ENCODE data around the gene EXOC4.

DNA sequence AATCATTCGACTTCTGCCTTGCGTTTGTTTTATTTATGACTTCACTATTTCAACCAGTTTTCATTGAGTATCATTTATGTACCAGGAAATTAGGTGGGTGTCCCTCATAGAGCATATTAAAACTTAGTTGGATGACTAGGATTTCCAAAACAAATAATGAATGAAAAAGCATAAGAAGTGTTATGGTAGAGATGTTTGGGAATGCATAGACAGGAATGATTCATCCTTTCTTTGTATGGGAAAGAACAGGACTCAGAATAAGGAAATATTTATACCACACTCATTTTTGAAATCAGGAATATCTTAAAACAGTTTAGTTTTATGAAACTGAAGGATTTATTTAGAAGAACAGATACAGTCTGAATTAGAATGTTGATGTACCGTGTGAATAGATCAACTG is 315.7 kb downstream of the EXOC4 start:
- no peak for TF ChIP-seq POLR2A (IDR thresholded peaks at IDR 0.05)
- TF ChIP-seq, protein P1, sequence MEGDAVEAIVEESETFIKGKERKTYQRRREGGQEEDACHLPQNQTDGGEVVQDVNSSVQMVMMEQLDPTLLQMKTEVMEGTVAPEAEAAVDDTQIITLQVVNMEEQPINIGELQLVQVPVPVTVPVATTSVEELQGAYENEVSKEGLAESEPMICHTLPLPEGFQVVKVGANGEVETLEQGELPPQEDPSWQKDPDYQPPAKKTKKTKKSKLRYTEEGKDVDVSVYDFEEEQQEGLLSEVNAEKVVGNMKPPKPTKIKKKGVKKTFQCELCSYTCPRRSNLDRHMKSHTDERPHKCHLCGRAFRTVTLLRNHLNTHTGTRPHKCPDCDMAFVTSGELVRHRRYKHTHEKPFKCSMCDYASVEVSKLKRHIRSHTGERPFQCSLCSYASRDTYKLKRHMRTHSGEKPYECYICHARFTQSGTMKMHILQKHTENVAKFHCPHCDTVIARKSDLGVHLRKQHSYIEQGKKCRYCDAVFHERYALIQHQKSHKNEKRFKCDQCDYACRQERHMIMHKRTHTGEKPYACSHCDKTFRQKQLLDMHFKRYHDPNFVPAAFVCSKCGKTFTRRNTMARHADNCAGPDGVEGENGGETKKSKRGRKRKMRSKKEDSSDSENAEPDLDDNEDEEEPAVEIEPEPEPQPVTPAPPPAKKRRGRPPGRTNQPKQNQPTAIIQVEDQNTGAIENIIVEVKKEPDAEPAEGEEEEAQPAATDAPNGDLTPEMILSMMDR (IDR thresholded peaks at IDR 0.05), result no peak

All from lower leg skin (tissue), 3 donors.